Glutamatergic neuron (in vitro differentiated cells): Measurements from ENCODE around the gene SCGB1C2. TPM values are rescaled to one million over a fixed set of nuclear protein-coding genes. Genes with fewer than 3 reads are reported as not detected.
"Not testable (repeated sequence)": the region's sequence is repeated elsewhere in the genome, so short reads cannot be mapped to it uniquely, and the experiment has no call there.

ENCODE experiments used
- DNase-seq: peaks from one replicate; pipeline ENCODE4 v3.0.0; 2022
- H3K27ac Mint-ChIP-seq: one replicate; pipeline ENCODE4 v1.8.0; 2020; ENCODE audit warnings: mild to moderate bottlenecking, mixed read lengths, inconsistent platforms; ENCODE audit not compliant: unreplicated experiment
- H3K27me3 Mint-ChIP-seq: one replicate; pipeline ENCODE4 v1.8.0; 2020; ENCODE audit warnings: mild to moderate bottlenecking, moderate library complexity, mixed read lengths, inconsistent platforms; ENCODE audit not compliant: unreplicated experiment
- H3K36me3 Mint-ChIP-seq: one replicate; pipeline ENCODE4 v1.8.0; 2020; ENCODE audit warnings: mild to moderate bottlenecking, mixed read lengths, inconsistent platforms; ENCODE audit not compliant: unreplicated experiment
- H3K4me1 Mint-ChIP-seq: one replicate; pipeline ENCODE4 v1.8.0; 2020; ENCODE audit warnings: mild to moderate bottlenecking, low read depth, mixed read lengths, inconsistent platforms; ENCODE audit not compliant: unreplicated experiment
- H3K4me3 Mint-ChIP-seq: one replicate; pipeline ENCODE4 v1.8.0; 2020; ENCODE audit warnings: mild to moderate bottlenecking, mixed read lengths, inconsistent platforms; ENCODE audit not compliant: unreplicated experiment
- H3K9me3 Mint-ChIP-seq: one replicate; pipeline ENCODE4 v1.8.0; 2020; ENCODE audit warnings: mild to moderate bottlenecking, moderate library complexity, mixed read lengths, inconsistent platforms; ENCODE audit not compliant: unreplicated experiment
- total RNA-seq: library from RNA; stranded (reverse); fragmentation: NEBNext Ultra II Directional; extraction: Animal tissue kit (Norgen Biotek cat#: 25700); gene quantifications from one replicate; pipeline ENCODE4 v1.2.1, GENCODE V29; 2021; ENCODE audit not compliant: unreplicated experiment
- TF ChIP-seq, protein P1 (sequence below): fragments of 200-600 bp; sonication (generic); IDR thresholded peaks from one replicate; pipeline ENCODE4 v1.5.0; 2021; ENCODE audit not compliant: partially characterized antibody, unreplicated experiment

The SCGB1C2 gene
- total RNA-seq, 1 donor from 2014 or later: not detected

DNA sequence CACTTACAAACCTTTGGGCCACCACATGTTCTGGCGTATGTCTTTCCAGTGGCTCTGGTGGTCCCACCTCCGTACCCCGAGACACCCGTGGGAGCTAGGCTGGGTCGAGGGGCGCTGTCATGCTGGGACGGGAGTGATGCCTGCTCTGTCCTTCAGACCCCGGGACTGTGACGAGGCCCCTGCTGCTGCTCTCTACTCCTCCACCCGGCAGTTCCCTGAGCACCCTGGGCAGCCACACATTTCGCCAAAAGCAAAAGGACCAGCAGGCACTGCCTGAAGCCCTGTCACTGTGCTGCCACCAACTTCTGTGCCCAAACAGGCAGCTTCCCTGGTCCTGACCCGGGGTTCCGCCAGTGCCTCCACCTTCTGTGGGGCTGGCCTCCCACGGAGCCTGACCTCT, 28.6 kb downstream of the SCGB1C2 start:
- no peak for DNase-seq
- Mint-ChIP-seq H3K27ac (no peak overlapping the region), H3K9me3 (peaks cover 9% of the 10 kb centered on the region), H3K4me3 (no peak overlapping the region), H3K36me3 (no peaks in the 10 kb centered on the region), H3K27me3 (peaks cover 15% of the 10 kb centered on the region), H3K4me1 (peaks cover 8% of the 10 kb centered on the region)
- TF ChIP-seq, protein P1, sequence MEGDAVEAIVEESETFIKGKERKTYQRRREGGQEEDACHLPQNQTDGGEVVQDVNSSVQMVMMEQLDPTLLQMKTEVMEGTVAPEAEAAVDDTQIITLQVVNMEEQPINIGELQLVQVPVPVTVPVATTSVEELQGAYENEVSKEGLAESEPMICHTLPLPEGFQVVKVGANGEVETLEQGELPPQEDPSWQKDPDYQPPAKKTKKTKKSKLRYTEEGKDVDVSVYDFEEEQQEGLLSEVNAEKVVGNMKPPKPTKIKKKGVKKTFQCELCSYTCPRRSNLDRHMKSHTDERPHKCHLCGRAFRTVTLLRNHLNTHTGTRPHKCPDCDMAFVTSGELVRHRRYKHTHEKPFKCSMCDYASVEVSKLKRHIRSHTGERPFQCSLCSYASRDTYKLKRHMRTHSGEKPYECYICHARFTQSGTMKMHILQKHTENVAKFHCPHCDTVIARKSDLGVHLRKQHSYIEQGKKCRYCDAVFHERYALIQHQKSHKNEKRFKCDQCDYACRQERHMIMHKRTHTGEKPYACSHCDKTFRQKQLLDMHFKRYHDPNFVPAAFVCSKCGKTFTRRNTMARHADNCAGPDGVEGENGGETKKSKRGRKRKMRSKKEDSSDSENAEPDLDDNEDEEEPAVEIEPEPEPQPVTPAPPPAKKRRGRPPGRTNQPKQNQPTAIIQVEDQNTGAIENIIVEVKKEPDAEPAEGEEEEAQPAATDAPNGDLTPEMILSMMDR: no peak

DNA sequence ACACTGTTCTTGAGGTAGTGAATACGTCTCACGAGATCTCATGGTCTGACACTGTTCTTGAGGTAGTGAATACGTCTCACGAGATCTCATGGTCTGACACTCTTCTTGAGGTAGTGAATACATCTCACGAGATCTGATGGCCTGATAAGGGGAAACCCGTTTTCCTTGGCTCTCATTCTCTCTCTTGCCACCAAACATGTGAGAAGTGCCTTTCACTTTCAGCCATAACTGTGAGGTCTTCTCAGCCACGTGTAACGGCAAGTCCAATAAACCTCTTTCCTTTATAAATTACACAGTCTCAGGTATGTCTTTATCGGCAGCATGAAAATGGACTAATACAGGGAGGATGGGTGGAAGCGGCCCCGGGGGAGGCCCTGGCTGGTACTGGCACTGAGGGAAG, 31.2 kb downstream of the SCGB1C2 start:
- not testable (repeated sequence) for H3K9me3 Mint-ChIP-seq, H3K4me3 Mint-ChIP-seq, DNase-seq, H3K27me3 Mint-ChIP-seq, H3K27ac Mint-ChIP-seq, H3K36me3 Mint-ChIP-seq
- H3K4me1 Mint-ChIP-seq: peaks cover 10% of the 10 kb centered on the region

DNA sequence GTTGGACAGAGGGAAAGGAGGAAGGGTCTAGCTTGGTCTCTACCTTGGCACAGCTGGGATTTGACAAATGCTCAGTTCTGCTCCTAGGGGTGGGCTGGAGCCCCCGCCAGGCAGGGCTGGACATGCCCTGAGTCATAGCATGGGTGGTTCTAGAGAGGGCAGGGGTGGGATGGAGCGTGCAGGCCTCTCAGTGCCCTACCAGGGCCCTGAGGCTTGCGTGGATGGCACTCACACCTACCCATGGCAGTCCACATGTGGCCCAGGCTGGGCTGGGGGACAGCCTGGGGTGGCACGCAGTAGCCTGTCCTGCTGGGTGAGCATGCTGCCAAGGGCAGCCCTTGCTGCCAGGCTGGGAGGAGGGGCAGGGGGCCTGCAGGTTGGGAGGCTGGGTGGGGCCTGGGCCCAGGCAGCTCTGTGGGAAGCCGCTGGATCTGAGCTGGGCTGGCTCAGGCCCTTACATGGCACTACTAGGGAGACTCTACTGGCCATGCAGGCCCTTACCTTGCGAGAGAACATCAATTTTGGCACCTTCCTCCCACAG, 32.8 kb downstream of the SCGB1C2 start:
- Mint-ChIP-seq H3K9me3 (peaks cover 5% of the 10 kb centered on the region), H3K27ac (no peak overlapping the region), H3K4me1 (peaks cover 11% of the 10 kb centered on the region)

DNA sequence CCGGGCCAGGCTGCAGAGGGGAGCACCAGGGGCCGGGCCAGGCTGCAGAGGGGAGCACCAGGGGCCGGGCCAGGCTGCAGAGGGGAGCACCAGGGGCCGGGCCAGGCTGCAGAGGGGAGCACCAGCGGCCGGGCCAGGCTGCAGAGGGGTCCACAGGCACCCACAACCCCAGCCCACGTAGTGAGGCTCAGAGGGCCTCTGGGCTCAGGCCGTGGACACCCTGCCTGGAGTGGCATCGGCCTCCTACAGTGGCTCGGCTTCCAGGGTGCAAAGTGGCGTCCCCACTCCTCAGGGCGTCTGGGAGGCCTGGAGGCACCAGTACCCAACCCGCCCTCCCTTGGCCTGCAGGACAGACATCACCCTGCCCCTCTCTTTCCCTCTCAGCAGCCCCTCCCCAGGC, 34.5 kb downstream of the SCGB1C2 start:
- TF ChIP-seq, protein P1: no peak
- peaks cover 4% of the 10 kb centered on the region for H3K27me3 Mint-ChIP-seq
- H3K9me3 Mint-ChIP-seq: peaks cover 6% of the 10 kb centered on the region
- no peak overlapping the region for H3K27ac Mint-ChIP-seq
- H3K4me3 Mint-ChIP-seq: no peak overlapping the region
- no peak for DNase-seq
- H3K36me3 Mint-ChIP-seq: no peaks in the 10 kb centered on the region
- H3K4me1 Mint-ChIP-seq: peaks cover 10% of the 10 kb centered on the region

More for the DNA sequence above, 32.8 kb downstream of the SCGB1C2 start:
- no peaks in the 10 kb centered on the region for H3K36me3 Mint-ChIP-seq
- no peak overlapping the region for H3K4me3 Mint-ChIP-seq
- H3K27me3 Mint-ChIP-seq: peaks cover 4% of the 10 kb centered on the region
- TF ChIP-seq, protein P1: no peak
- DNase-seq: no peak

DNA sequence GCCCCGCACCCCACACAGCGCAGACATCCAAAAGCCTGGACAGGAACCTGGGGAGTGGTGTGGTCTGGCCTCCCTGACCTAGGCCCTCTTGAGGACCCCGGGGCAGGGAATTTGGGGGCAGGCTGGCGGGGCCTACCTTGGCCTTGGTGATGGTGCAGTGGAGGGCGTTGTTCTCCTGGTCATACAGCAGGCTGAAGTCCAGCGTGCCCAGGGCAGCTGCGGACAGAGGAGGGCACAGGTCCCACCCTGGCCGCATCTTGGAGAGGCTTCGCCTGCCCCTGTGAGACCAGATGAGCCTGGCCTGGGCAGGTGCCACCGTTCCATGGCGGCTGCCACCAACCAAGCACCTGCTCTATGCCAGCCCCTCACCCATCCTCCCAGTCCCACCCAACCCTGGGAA, 35.0 kb downstream of the SCGB1C2 start:
- TF ChIP-seq, protein P1: no peak
- no peak for DNase-seq
- peaks cover 4% of the 10 kb centered on the region for H3K27me3 Mint-ChIP-seq
- H3K27ac Mint-ChIP-seq: no peak overlapping the region
- H3K4me3 Mint-ChIP-seq: no peak overlapping the region
- H3K9me3 Mint-ChIP-seq: peaks cover 6% of the 10 kb centered on the region
- no peaks in the 10 kb centered on the region for H3K36me3 Mint-ChIP-seq
- H3K4me1 Mint-ChIP-seq: peaks cover 12% of the 10 kb centered on the region
